ENCODE results near the gene NR2C1. TPM values are rescaled to one million over a fixed set of nuclear protein-coding genes. Genes with fewer than 3 reads are reported as not detected.

NR2C1 gene
- total RNA-seq, 1 experiment from 2014 or later, result 102 TPM

DNA sequence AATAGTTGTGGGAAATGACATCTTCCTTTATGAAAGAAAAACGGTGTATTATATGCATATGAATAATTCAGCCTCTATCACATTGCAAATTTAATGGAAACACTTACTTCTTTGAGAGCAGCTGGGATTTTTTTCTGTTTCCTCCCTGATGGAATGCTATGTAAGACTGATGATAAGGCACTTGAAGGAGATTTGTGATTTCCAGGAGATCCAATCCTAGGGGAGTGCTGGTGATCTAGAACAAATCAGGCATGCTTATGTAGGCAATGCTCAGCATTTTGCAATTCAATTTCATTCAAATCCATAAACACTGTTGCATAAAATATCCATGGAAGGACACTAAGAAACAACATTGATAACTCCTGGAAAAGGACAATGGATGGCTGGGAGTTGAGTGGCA, 16.0 kb upstream of the NR2C1 start:
- in situ Hi-C loops (cut with HindIII; ENCODE audit: low sequenced_read_pairs), result no loop called here
- DNase-seq (ENCODE audit: low spot score), result no peak

DNA sequence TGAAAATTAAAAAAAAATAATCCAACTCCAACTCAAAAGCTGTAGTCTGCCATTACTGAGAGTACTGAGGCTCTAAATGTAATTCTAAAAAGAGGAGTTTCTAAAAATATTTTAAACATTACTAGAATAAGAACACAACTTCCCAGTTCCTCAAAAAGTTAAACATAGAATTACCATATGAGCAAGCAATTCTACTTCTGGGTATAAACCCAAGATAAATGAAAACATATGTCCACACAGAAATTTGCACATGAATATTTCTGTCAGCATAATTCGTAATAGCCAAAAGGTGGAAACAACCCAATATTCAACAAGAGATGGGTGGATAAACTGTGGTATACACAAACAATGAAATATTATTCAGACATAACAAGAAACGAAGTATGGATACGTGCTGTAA, 15.0 kb upstream of the NR2C1 start:
- in situ Hi-C loops (cut with HindIII; ENCODE audit: low sequenced_read_pairs), result no loop called here
- DNase-seq (ENCODE audit: low spot score), result no peak

- in situ Hi-C loops (cut with HindIII; ENCODE audit: low sequenced_read_pairs), result no loop called here
- DNase-seq (ENCODE audit: low spot score), result no peak
These were observed 12.2 kb upstream of the NR2C1 start for GRCh38 chr12:95085612-95086011.

- DNase-seq (ENCODE audit: low spot score), result peak; percentile 71
- in situ Hi-C loops (cut with HindIII; ENCODE audit: low sequenced_read_pairs), result no loop called here
These were observed 10.5 kb upstream of the NR2C1 start for GRCh38 chr12:95083938-95084337.

DNA sequence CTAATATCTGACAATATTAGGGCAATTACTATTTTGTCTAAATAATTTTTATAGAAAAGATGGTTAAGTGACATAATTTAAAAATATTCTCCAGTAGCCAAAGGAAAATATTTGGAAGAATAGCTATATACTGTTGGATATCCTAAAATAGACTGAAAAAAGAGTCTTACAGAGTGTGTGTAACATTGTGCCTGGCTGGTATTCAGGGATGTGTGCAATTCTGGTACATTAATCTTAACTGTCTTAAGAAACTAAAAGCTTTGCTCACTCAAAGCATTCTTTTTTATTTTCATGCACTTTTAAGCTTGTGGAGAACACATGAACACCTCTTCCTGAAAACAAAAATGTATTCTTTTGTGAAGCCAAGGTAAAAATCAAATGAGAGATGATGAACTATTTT, 10.1 kb upstream of the NR2C1 start:
- in situ Hi-C loops (cut with HindIII; ENCODE audit: low sequenced_read_pairs), result no loop called here
- no peak for DNase-seq (ENCODE audit: low spot score)

- DNase-seq (ENCODE audit: low spot score), result no peak
- in situ Hi-C loops (cut with HindIII; ENCODE audit: low sequenced_read_pairs), result no loop called here
These were observed 3.9 kb upstream of the NR2C1 start for GRCh38 chr12:95077341-95077740.

GRCh38 chr12:95074766-95075165, 1.3 kb upstream of the NR2C1 start:
- DNase-seq (ENCODE audit: low spot score), result no peak
- in situ Hi-C loops (cut with HindIII; ENCODE audit: low sequenced_read_pairs), result no loop called here

DNA sequence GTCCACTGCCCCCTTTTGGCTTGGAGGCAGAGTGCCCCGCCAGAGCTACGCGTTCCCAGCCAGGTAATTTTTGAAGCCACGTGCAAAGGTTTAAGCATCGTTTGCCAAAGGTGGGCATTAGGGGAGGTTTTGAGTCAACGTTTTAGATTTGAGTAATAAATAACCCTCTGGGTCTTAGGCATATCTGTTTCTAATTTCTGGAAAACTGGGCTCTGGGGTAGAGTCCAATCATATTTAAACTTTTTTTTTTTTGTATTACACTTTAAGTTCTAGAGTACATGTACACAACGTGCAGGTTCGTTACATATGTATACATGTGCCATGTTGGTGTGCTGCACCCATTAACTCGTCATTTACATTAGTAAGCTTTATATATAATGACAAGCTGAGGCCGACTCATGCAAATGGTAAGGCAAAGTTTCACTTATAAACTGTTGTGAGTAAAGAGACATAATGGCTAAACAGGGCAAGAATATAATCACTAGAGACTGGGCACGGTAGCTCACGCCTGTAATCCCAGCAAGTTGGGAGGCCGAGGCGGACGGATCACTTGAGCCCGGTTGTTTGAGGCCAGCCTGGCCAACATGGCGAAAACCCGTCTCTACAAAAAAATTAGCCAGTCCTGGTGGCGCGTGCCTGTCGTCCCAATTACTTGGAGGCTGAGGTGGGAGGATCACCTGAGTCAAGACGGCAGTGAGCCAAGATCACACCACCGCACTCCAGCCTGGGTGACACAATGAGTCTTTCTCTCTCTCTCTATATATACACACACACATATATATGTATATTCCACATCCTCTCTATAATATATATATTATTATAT, 491 bp upstream of the NR2C1 start:
- in situ Hi-C loops (cut with HindIII; ENCODE audit: low sequenced_read_pairs), result no loop called here
- no peak for DNase-seq (ENCODE audit: low spot score)

DNA sequence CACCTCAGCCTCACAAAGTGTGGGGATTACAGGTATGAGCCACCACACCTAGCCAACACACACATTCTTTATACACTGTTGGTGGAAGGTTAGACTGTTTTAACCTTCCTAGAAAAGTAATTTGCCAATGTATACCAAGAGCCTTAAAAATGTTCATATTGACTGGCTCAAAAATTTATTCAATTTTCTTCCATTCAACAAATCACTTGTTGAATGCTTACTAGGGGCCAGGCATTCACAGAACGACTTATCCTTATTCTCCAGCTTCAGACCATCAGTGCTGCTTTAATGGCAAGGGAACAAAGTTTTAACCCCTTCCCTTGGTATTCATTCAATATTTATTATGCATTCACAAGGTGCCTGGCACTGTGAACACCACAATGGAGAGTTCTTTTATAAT, 3.0 kb downstream of the NR2C1 start:
- DNase-seq (ENCODE audit: low spot score), result no peak
- in situ Hi-C loops (cut with HindIII; ENCODE audit: low sequenced_read_pairs), result no loop called here

GRCh38 chr12:95066091-95066855, 7.1 kb downstream of the NR2C1 start:
- in situ Hi-C loops (cut with HindIII; ENCODE audit: low sequenced_read_pairs), result no loop called here

GRCh38 chr12:95060951-95061350, 12.5 kb downstream of the NR2C1 start:
- in situ Hi-C loops (cut with HindIII; ENCODE audit: low sequenced_read_pairs), result no loop called here
- DNase-seq (ENCODE audit: low spot score), result no peak

More at GRCh38 chr12:95066091-95066855, 7.1 kb downstream of the NR2C1 start:
- no peak for DNase-seq (ENCODE audit: low spot score)

DNA sequence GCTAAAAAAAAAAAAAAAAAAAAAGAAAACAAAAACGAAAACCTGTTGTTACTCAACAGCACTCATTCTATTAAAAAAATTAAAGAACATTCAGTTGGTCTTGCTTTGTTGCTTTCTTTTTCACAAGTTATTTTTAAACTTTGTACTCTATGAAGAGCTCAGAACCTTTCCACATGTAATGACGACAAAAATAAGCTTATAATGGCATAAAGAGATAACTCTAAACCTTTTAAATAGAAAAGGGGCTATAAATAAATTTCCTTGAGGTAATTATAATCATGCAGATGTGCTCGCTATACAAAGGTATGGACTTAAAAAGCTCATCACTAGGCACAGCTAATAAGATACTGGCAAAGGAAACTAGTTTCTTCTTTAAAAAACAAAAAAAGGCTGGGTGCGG, 13.4 kb downstream of the NR2C1 start:
- DNase-seq (ENCODE audit: low spot score), result no peak
- in situ Hi-C loops (cut with HindIII; ENCODE audit: low sequenced_read_pairs), result no loop called here

GRCh38 chr12:95057424-95057823, 16.0 kb downstream of the NR2C1 start:
- in situ Hi-C loops (cut with HindIII; ENCODE audit: low sequenced_read_pairs), result no loop called here
- DNase-seq (ENCODE audit: low spot score), result no peak

GRCh38 chr12:95055057-95055456, 18.4 kb downstream of the NR2C1 start:
- in situ Hi-C loops (cut with HindIII; ENCODE audit: low sequenced_read_pairs), result no loop called here
- no peak for DNase-seq (ENCODE audit: low spot score)

- in situ Hi-C loops (cut with HindIII; ENCODE audit: low sequenced_read_pairs), result no loop called here
- DNase-seq (ENCODE audit: low spot score), result peak; percentile 43
These were observed 19.2 kb downstream of the NR2C1 start for GRCh38 chr12:95054206-95054605.

- DNase-seq (ENCODE audit: low spot score), result no peak
- in situ Hi-C loops (cut with HindIII; ENCODE audit: low sequenced_read_pairs), result no loop called here
These were observed 22.2 kb downstream of the NR2C1 start for GRCh38 chr12:95051241-95051640.

GRCh38 chr12:95037906-95038305, 35.5 kb downstream of the NR2C1 start:
- no peak for DNase-seq (ENCODE audit: low spot score)
- in situ Hi-C loops (cut with HindIII; ENCODE audit: low sequenced_read_pairs), result no loop called here

- DNase-seq (ENCODE audit: low spot score), result no peak
- in situ Hi-C loops (cut with HindIII; ENCODE audit: low sequenced_read_pairs), result no loop called here
These were observed 38.7 kb downstream of the NR2C1 start for GRCh38 chr12:95034750-95035149.

DNA sequence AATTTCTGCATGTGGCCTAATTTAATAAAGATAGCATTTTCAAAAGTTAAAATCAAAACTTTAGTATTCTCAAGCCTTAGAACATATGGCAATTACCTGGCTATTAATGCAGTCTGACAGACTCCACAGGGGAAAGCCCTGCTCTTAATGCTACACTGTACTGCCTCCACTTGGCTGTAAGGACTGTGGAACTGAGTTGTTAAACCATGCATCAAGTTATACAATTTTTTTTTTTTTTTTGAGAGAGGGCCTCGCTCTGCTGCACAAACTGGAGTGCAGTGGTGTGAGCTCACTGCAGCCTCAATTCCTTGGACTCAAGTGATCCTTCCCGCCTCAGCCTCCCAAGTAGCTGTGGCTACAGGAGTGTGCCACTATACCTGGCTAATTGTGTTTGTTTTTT, 50.9 kb downstream of the NR2C1 start:
- DNase-seq (ENCODE audit: low spot score), result no peak
- in situ Hi-C loops (cut with HindIII; ENCODE audit: low sequenced_read_pairs), result no loop called here

DNA sequence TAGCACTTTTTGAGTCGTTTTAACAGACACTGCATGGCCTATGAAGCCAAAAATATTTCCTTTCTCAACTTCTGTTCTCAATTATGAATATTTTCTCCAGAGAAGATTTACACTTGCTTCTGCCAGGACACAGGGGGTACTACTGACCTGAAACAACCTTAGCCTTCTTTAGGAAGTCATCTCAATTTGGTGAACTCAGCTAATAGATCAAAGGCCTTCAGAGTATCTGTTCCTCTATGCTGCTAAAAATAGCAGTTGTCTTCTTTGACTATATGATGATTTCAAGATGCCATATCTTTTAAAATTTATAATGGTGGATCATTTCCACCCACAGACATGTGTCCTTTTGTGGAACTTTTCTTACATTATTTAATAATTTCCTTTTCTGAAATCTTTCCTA, 55.9 kb downstream of the NR2C1 start:
- in situ Hi-C loops (cut with HindIII; ENCODE audit: low sequenced_read_pairs), result no loop called here
- DNase-seq (ENCODE audit: low spot score), result no peak

DNA sequence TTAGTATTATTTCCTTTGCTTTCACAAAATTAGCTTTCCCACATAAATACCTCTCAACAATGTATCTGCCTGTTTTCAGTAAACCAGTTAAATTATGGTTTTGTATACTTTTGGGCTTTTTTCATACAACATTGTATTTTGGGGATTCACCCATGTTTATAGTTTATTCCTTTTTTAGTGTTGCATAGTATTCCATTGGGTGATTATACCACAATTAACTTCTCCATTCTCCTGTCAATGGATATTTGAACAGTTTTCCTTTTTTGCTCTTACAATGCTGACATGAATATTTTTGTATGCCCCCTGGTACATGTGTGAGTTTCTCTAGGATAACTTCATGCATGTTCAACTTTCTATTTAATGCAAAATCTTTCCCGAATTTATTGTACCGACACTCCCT, 57.3 kb downstream of the NR2C1 start:
- DNase-seq (ENCODE audit: low spot score), result no peak
- in situ Hi-C loops (cut with HindIII; ENCODE audit: low sequenced_read_pairs), result no loop called here
